Left cardiac atrium (tissue), 4 donors: ENCODE data around the gene TMEM50B. TPM values are rescaled to one million over a fixed set of nuclear protein-coding genes. Genes with fewer than 3 reads are reported as not detected.

Experiments
- ATAC-seq, 2 donors: fragments of 200-7000 bp; cut with Tn5 transposase; one replicate each; pipeline ENCODE4 v1.9.1; 2020; ENCODE audit warnings: mild to moderate bottlenecking in 2 of 2, moderate library complexity in 2 of 2
- DNase-seq: peaks from one replicate; pipeline ENCODE4 v3.0.0-alpha.2; 2020
- intact Hi-C, 2 donors: fragments of 100-400 bp; cut with DNase I; formaldehyde crosslinking; loops; one replicate each; pipeline versions ENCODE4 v1.14.1 to v1.15.1; 2022 to 2023
- total RNA-seq, 2 donors: library from RNA; stranded (reverse); fragmentation: NEBNext Ultra II Directional; extraction: Animal tissue kit (Norgen Biotek cat#: 25700); gene quantifications; one replicate each; pipeline ENCODE4 v1.2.1, GENCODE V29; 2021
- donor health status: DM: no; HTN: yes; CAD: no.
- donor health status: DM: no; HTN: yes; CAD: no; lungs with severe emphysema.
- donor health status: DM: yes; HTN: yes; CAD: no.
- donor health status: Dilated cardiomyopathy.

TMEM50B gene
- total RNA-seq, 2 donors from 2014 or later: 33.1 to 39.7 TPM

GRCh38 chr21:33403786-33404585 lies 75.8 kb downstream of the TMEM50B start:
- ATAC-seq: peak; percentile 54 to 55
- peak; percentile 69 for DNase-seq
- intact Hi-C loops: no loop called here

- peak; percentile 66 to 80 for ATAC-seq
- peak; percentile 64 for DNase-seq
- intact Hi-C loops: no loop called here
These were observed 76.5 kb downstream of the TMEM50B start, which contains the start of gene IFNGR2 for GRCh38 chr21:33403128-33403785. IFNGR2 (plus strand) TSS chr21:33403413; CDS start chr21:33403544, 131 bp downstream.

GRCh38 chr21:33402001-33402979 lies 77.5 kb downstream of the TMEM50B start:
- intact Hi-C loops: no loop called here
- DNase-seq: peak; percentile 70
- ATAC-seq: peak; percentile 63 to 64

GRCh38 chr21:33401630-33401992 lies 78.2 kb downstream of the TMEM50B start:
- no peak for DNase-seq
- intact Hi-C loops: no loop called here
- no peak for ATAC-seq

Other genes with a start within 250 kb of the TMEM50B start
- 10 to 100 TPM; 14.9 to 16.7 TPM for gene IL10RB, start 213.6 kb downstream of the TMEM50B start, total RNA-seq
- gene IFNAR1, start 155.0 kb downstream of the TMEM50B start, total RNA-seq: 10 to 100 TPM; 30.7 to 33.1 TPM
- gene IFNGR2, start 76.6 kb downstream of the TMEM50B start, total RNA-seq: 10 to 100 TPM; 47.3 TPM
- 1 to 10 TPM; 5.4 to 5.5 TPM for gene DNAJC28, start 11.7 kb upstream of the TMEM50B start, total RNA-seq
- gene GART, start 62.1 kb upstream of the TMEM50B start, total RNA-seq: 10 to 100 TPM; 30.6 to 48.8 TPM
- 100 to 1,000 TPM; 152 to 189 TPM for gene SON, start 63.1 kb upstream of the TMEM50B start, total RNA-seq
- 1 to 10 TPM; 4.9 to 5.7 TPM for gene DONSON, start 108.7 kb upstream of the TMEM50B start, total RNA-seq
- gene CRYZL1, start 161.8 kb upstream of the TMEM50B start, total RNA-seq: 10 to 100 TPM; 21.6 to 30.6 TPM
- 10 to 100 TPM; 59.2 to 75.3 TPM for gene ITSN1, start 162.5 kb upstream of the TMEM50B start, total RNA-seq